Peyer's patch (tissue), 4 donors: ENCODE measurements around the gene TNS3.

Experiments used
- POLR2A ChIP-seq, 2 donors: fragments of 450-650 bp; IDR thresholded peaks; one replicate each; pipeline ENCODE4 v1.5.1; 2017; ENCODE audit warnings: antibody characterized with exemption in 2 of 2, mild to moderate bottlenecking in 2 of 2, moderate library complexity in 2 of 2
- TF ChIP-seq, protein P1 (sequence below), 6 experiments: fragments of 450-650 bp in 4 of 6; fragments of 200-600 bp in 2 of 6; sonication (generic) in 1 of 6; IDR thresholded peaks; one replicate each; pipeline ENCODE4 v1.5.1; 2017 to 2019; ENCODE audit warnings: antibody characterized with exemption in 6 of 6, mild to moderate bottlenecking in 3 of 6, moderate library complexity in 1 of 6

DNA sequence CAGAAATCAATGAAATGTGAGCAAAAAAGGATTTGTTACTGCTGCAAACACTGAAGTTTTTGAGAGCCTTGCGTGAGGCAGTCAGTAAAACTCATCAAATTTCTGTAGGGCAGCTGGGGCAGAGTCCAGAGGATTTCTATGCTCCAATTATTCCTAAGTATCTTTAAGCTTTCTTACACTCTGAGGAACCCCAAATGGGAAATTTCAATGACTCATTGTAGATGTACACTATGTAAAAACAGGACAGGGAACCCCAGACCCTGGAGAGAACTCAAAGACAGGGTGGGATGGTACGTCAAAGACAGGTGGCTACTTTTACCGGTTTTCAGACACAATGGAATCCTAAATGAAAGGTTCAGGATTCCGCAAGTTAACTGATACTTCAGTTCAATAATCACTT lies 120.2 kb downstream of the TNS3 start:
- TF ChIP-seq, protein P1, sequence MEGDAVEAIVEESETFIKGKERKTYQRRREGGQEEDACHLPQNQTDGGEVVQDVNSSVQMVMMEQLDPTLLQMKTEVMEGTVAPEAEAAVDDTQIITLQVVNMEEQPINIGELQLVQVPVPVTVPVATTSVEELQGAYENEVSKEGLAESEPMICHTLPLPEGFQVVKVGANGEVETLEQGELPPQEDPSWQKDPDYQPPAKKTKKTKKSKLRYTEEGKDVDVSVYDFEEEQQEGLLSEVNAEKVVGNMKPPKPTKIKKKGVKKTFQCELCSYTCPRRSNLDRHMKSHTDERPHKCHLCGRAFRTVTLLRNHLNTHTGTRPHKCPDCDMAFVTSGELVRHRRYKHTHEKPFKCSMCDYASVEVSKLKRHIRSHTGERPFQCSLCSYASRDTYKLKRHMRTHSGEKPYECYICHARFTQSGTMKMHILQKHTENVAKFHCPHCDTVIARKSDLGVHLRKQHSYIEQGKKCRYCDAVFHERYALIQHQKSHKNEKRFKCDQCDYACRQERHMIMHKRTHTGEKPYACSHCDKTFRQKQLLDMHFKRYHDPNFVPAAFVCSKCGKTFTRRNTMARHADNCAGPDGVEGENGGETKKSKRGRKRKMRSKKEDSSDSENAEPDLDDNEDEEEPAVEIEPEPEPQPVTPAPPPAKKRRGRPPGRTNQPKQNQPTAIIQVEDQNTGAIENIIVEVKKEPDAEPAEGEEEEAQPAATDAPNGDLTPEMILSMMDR (IDR thresholded peaks at IDR 0.05), result no peak
- no peak for TF ChIP-seq POLR2A (IDR thresholded peaks at IDR 0.05)
